KOPT-K1 (cell line): Measurements from ENCODE around the gene CHRNE.

ENCODE experiments used
- H3K27ac ChIP-seq: fragments of 200-600 bp; sonication (generic); 2 replicates; pipeline ENCODE4 v1.5.1; 2016; ENCODE audit warnings: antibody characterized with exemption, mild to moderate bottlenecking, low read depth, low read length; ENCODE audit not compliant: poor library complexity, severe bottlenecking
- H3K36me3 ChIP-seq: fragments of 200-600 bp; sonication (generic); 2 replicates; pipeline ENCODE4 v1.5.1; 2017; ENCODE audit warnings: antibody characterized with exemption, mild to moderate bottlenecking, low read length, moderate library complexity; ENCODE audit not compliant: insufficient read depth
- H3K9me3 ChIP-seq: fragments of 200-600 bp; sonication (generic); 2 replicates; pipeline ENCODE4 v1.5.1; 2017; ENCODE audit warnings: antibody characterized with exemption, low read length, mild to moderate bottlenecking; ENCODE audit not compliant: insufficient read depth, poor library complexity, severe bottlenecking

CHRNE gene

GRCh38 chr17:4944554-4945175 lies 41.8 kb upstream of the CHRNE start:
- H3K9me3 ChIP-seq: no peaks in the 10 kb centered on the region
- peaks cover 59% of the 10 kb centered on the region for H3K36me3 ChIP-seq
- peak overlapping the region; percentile 99 for H3K27ac ChIP-seq

- H3K27ac ChIP-seq: peak overlapping the region; percentile 99
- no peaks in the 10 kb centered on the region for H3K9me3 ChIP-seq
- peaks cover 59% of the 10 kb centered on the region for H3K36me3 ChIP-seq
These were observed 41.3 kb upstream of the CHRNE start for GRCh38 chr17:4944163-4944553.

- Histone ChIP-seq H3K27ac (peak overlapping the region; percentile 99), H3K36me3 (peaks cover 66% of the 10 kb centered on the region)
These were observed 40.0 kb upstream of the CHRNE start for GRCh38 chr17:4942760-4943508.

GRCh38 chr17:4941319-4941610 lies 38.4 kb upstream of the CHRNE start:
- peak overlapping the region; percentile 99 for H3K27ac ChIP-seq
- peaks cover 68% of the 10 kb centered on the region for H3K36me3 ChIP-seq

More at GRCh38 chr17:4942760-4943508, 40.0 kb upstream of the CHRNE start:
- H3K9me3 ChIP-seq: no peaks in the 10 kb centered on the region

GRCh38 chr17:4940555-4941318 lies 37.8 kb upstream of the CHRNE start:
- Histone ChIP-seq H3K36me3 (peaks cover 68% of the 10 kb centered on the region), H3K9me3 (no peaks in the 10 kb centered on the region), H3K27ac (peak overlapping the region; percentile 99)

More at GRCh38 chr17:4941319-4941610, 38.4 kb upstream of the CHRNE start:
- H3K9me3 ChIP-seq: no peaks in the 10 kb centered on the region

GRCh38 chr17:4939796-4940554 lies 37.1 kb upstream of the CHRNE start, which contains the start of the genes RNF167 and SLC25A11:
TSS of gene RNF167 (plus strand) at chr17:4940268. CDS start at chr17:4940910, 642 bp downstream.
TSS of gene SLC25A11 (minus strand) at chr17:4940046. CDS start at chr17:4939910, 136 bp downstream.
- Histone ChIP-seq H3K27ac (peak within 1 kb of the TSS; percentile 99), H3K36me3 (peaks cover 65% of the 10 kb centered on the region), H3K9me3 (no peaks in the 10 kb centered on the region)

- no peaks in the 10 kb centered on the region for H3K9me3 ChIP-seq
- H3K36me3 ChIP-seq: peaks cover 60% of the 10 kb centered on the region
These were observed 36.6 kb upstream of the CHRNE start for GRCh38 chr17:4939546-4939795.

GRCh38 chr17:4938688-4939545 lies 36.0 kb upstream of the CHRNE start:
- Histone ChIP-seq H3K27ac (peak overlapping the region; percentile 99), H3K9me3 (no peaks in the 10 kb centered on the region), H3K36me3 (peaks cover 55% of the 10 kb centered on the region)

More at GRCh38 chr17:4939546-4939795, 36.6 kb upstream of the CHRNE start:
- peak overlapping the region; percentile 99 for H3K27ac ChIP-seq

- H3K9me3 ChIP-seq: no peaks in the 10 kb centered on the region
- peak overlapping the region; percentile 99 for H3K27ac ChIP-seq
- H3K36me3 ChIP-seq: peaks cover 50% of the 10 kb centered on the region
These were observed 35.2 kb upstream of the CHRNE start for GRCh38 chr17:4938069-4938491.

- Histone ChIP-seq H3K9me3 (no peaks in the 10 kb centered on the region), H3K27ac (no peak overlapping the region), H3K36me3 (peaks cover 50% of the 10 kb centered on the region)
These were observed 34.7 kb upstream of the CHRNE start for GRCh38 chr17:4937553-4937952.

- H3K36me3 ChIP-seq: peaks cover 44% of the 10 kb centered on the region
- no peak overlapping the region for H3K27ac ChIP-seq
- no peaks in the 10 kb centered on the region for H3K9me3 ChIP-seq
These were observed 33.5 kb upstream of the CHRNE start for GRCh38 chr17:4936436-4936835.

- peaks cover 51% of the 10 kb centered on the region for H3K36me3 ChIP-seq
These were observed 32.8 kb upstream of the CHRNE start for GRCh38 chr17:4935650-4936049.

GRCh38 chr17:4934173-4934979 lies 31.5 kb upstream of the CHRNE start:
- no peak overlapping the region for H3K27ac ChIP-seq

More at GRCh38 chr17:4935650-4936049, 32.8 kb upstream of the CHRNE start:
- Histone ChIP-seq H3K9me3 (no peaks in the 10 kb centered on the region), H3K27ac (no peak overlapping the region)

More at GRCh38 chr17:4934173-4934979, 31.5 kb upstream of the CHRNE start:
- Histone ChIP-seq H3K9me3 (no peaks in the 10 kb centered on the region), H3K36me3 (peaks cover 62% of the 10 kb centered on the region)
